ENCODE results near the gene MIGA1. TPM values are rescaled to one million over a fixed set of nuclear protein-coding genes. Genes with fewer than 3 reads are reported as not detected.

The MIGA1 gene
- total and polyA plus RNA-seq, 2 of the 13 experiments (the other 11 are each of a cell fraction or from before 2014, with no cell fraction given), result 3.8 to 6.6 TPM

DNA sequence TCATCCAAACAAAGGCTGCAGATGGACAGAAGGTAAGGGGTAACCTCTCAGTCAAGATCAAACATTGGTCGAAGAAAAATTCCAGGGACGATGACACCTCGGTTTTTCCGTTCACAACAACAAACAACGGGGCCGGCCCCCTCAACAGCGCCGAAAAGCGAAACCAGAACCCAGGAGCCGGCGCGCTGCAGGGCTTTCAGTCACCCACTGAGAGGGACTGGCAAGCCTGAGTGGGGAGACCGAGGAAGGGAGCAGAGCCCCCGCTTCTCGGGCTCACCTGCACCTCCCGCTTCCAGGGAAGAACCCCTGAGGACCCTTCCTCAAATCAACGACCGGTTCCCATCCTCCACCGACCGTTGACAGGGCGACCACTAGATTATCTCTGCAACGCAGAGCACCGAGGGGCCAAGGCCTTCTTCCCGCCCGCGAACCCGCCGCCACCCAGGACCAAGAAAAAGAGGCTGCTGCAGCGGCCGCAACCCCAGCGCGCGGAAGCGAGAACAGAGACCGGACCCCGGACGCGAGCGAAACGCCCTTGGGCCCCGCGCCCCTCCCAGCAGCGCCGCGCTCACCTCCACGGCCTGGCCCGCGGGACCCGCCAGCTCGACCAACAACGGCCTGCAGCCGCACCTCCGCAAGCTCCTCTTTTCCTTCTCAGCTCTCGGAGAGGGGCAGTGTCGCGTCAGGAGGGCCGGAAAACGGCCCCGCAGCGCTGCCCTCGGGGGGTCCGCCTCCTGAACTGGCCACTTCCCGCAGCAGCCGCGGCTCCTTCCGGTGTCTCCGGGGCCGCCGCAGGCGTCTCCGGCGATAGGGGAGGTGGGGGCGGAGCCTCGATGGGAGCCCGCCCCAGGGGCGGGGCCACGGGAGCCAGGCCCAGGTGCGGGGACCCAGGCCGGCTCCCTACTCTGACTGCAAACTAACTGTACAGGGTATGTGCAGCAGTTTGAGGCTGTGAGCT, 20.1 kb upstream of the MIGA1 start, which contains the start of gene USP33 (continued):
- TF ChIP-seq, protein P1, sequence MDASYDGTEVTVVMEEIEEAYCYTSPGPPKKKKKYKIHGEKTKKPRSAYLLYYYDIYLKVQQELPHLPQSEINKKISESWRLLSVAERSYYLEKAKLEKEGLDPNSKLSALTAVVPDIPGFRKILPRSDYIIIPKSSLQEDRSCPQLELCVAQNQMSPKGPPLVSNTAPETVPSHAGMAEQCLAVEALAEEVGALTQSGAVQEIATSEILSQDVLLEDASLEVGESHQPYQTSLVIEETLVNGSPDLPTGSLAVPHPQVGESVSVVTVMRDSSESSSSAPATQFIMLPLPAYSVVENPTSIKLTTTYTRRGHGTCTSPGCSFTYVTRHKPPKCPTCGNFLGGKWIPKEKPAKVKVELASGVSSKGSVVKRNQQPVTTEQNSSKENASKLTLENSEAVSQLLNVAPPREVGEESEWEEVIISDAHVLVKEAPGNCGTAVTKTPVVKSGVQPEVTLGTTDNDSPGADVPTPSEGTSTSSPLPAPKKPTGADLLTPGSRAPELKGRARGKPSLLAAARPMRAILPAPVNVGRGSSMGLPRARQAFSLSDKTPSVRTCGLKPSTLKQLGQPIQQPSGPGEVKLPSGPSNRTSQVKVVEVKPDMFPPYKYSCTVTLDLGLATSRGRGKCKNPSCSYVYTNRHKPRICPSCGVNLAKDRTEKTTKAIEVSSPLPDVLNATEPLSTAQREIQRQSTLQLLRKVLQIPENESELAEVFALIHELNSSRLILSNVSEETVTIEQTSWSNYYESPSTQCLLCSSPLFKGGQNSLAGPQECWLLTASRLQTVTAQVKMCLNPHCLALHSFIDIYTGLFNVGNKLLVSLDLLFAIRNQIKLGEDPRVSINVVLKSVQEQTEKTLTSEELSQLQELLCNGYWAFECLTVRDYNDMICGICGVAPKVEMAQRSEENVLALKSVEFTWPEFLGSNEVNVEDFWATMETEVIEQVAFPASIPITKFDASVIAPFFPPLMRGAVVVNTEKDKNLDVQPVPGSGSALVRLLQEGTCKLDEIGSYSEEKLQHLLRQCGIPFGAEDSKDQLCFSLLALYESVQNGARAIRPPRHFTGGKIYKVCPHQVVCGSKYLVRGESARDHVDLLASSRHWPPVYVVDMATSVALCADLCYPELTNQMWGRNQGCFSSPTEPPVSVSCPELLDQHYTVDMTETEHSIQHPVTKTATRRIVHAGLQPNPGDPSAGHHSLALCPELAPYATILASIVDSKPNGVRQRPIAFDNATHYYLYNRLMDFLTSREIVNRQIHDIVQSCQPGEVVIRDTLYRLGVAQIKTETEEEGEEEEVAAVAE (CRISPR knock-in tag; IDR thresholded peaks at IDR 0.05; ENCODE audit: borderline replicate concordance), result no peak
- no peak for TF ChIP-seq RAD51 (IDR thresholded peaks at IDR 0.05; ENCODE audit: borderline replicate concordance)
- TF ChIP-seq, protein P2, sequence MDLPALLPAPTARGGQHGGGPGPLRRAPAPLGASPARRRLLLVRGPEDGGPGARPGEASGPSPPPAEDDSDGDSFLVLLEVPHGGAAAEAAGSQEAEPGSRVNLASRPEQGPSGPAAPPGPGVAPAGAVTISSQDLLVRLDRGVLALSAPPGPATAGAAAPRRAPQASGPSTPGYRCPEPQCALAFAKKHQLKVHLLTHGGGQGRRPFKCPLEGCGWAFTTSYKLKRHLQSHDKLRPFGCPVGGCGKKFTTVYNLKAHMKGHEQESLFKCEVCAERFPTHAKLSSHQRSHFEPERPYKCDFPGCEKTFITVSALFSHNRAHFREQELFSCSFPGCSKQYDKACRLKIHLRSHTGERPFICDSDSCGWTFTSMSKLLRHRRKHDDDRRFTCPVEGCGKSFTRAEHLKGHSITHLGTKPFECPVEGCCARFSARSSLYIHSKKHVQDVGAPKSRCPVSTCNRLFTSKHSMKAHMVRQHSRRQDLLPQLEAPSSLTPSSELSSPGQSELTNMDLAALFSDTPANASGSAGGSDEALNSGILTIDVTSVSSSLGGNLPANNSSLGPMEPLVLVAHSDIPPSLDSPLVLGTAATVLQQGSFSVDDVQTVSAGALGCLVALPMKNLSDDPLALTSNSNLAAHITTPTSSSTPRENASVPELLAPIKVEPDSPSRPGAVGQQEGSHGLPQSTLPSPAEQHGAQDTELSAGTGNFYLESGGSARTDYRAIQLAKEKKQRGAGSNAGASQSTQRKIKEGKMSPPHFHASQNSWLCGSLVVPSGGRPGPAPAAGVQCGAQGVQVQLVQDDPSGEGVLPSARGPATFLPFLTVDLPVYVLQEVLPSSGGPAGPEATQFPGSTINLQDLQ (CRISPR knock-in tag; IDR thresholded peaks at IDR 0.05), result no peak
- 0 out of 2 replicates have a peak, but pooled peaks have one; percentile 5 for TF ChIP-seq ZNF629 (CRISPR knock-in tag; conservative IDR thresholded peaks at IDR 0.05)
- TF ChIP-seq POLR2AphosphoS5 (IDR thresholded peaks at IDR 0.05; ENCODE audit: low read depth, low read length), result peak; percentile 82
- TF ChIP-seq, protein P3, sequence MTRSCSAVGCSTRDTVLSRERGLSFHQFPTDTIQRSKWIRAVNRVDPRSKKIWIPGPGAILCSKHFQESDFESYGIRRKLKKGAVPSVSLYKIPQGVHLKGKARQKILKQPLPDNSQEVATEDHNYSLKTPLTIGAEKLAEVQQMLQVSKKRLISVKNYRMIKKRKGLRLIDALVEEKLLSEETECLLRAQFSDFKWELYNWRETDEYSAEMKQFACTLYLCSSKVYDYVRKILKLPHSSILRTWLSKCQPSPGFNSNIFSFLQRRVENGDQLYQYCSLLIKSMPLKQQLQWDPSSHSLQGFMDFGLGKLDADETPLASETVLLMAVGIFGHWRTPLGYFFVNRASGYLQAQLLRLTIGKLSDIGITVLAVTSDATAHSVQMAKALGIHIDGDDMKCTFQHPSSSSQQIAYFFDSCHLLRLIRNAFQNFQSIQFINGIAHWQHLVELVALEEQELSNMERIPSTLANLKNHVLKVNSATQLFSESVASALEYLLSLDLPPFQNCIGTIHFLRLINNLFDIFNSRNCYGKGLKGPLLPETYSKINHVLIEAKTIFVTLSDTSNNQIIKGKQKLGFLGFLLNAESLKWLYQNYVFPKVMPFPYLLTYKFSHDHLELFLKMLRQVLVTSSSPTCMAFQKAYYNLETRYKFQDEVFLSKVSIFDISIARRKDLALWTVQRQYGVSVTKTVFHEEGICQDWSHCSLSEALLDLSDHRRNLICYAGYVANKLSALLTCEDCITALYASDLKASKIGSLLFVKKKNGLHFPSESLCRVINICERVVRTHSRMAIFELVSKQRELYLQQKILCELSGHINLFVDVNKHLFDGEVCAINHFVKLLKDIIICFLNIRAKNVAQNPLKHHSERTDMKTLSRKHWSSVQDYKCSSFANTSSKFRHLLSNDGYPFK (CRISPR knock-in tag; IDR thresholded peaks at IDR 0.05; ENCODE audit: borderline replicate concordance), result peak; percentile 71; the same call in 1 of the 2 replicates
- no peak for TF ChIP-seq MLLT10 (CRISPR knock-in tag; IDR thresholded peaks at IDR 0.05)
- TF ChIP-seq, protein P4, sequence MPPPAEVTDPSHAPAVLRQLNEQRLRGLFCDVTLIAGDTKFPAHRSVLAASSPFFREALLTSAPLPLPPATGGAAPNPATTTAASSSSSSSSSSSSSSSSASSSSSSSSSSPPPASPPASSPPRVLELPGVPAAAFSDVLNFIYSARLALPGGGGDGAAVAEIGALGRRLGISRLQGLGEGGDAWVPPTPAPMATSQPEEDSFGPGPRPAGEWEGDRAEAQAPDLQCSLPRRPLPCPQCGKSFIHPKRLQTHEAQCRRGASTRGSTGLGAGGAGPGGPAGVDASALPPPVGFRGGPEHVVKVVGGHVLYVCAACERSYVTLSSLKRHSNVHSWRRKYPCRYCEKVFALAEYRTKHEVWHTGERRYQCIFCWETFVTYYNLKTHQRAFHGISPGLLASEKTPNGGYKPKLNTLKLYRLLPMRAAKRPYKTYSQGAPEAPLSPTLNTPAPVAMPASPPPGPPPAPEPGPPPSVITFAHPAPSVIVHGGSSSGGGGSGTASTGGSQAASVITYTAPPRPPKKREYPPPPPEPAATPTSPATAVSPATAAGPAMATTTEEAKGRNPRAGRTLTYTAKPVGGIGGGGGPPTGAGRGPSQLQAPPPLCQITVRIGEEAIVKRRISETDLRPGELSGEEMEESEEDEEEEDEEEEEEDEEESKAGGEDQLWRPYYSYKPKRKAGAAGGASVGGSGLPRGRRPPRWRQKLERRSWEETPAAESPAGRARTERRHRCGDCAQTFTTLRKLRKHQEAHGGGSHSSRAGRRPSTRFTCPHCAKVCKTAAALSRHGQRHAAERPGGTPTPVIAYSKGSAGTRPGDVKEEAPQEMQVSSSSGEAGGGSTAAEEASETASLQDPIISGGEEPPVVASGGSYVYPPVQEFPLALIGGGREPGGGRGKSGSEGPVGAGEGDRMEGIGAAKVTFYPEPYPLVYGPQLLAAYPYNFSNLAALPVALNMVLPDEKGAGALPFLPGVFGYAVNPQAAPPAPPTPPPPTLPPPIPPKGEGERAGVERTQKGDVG (CRISPR knock-in tag; IDR thresholded peaks at IDR 0.05; ENCODE audit: borderline replicate concordance), result peak; percentile 78; the same call in 1 of the 2 replicates
- TF ChIP-seq KMT2A (CRISPR knock-in tag; IDR thresholded peaks at IDR 0.05), result peak; percentile 86; the same call in 1 of the 2 replicates
- peak; percentile 56; the same call in 1 of the 2 replicates for TF ChIP-seq GZF1 (CRISPR knock-in tag; IDR thresholded peaks at IDR 0.05)
- TF ChIP-seq SALL2 (CRISPR knock-in tag; IDR thresholded peaks at IDR 0.05), result peak; percentile 74; the same call in 1 of the 2 replicates
- TF ChIP-seq KLF16 (CRISPR knock-in tag; IDR thresholded peaks at IDR 0.05), result peak in 1 of 2 experiments; percentile 58; a peak in 2 of 4 replicates
- TF ChIP-seq ZNF749 (CRISPR knock-in tag; IDR thresholded peaks at IDR 0.05; ENCODE audit: borderline replicate concordance), result peak; percentile 52; the same call in 1 of the 2 replicates
- TF ChIP-seq KDM1A (CRISPR knock-in tag; IDR thresholded peaks at IDR 0.05), result no peak

All from HepG2 (cell line).